Endothelial cell of umbilical vein (primary cell): ENCODE results near the gene ETV6. TPM values are rescaled to one million over a fixed set of nuclear protein-coding genes. Genes with fewer than 3 reads are reported as not detected.

ENCODE experiments used
- BruUV-seq: library from RNA; stranded (reverse); fragments of 400-500 nt; replicated peaks from 2 replicates; lab custom pipeline; 2021; lab: Mats Ljungman, UMichigan
- CTCF ChIA-PET: fragments of 300-600, 350-600 bp; sonication (Branson Sonifier 250); formaldehyde crosslinking; loops from one replicate; lab custom pipeline; 2021; ENCODE audit warnings: antibody characterized with exemption, inconsistent platforms; lab: Charles Lee
- POLR2A ChIA-PET: fragments of 300-600, 350-600 bp; sonication (Branson Sonifier 250); formaldehyde crosslinking; loops from one replicate; lab custom pipeline; 2021; ENCODE audit warnings: antibody characterized with exemption, inconsistent platforms; lab: Charles Lee
- DNase-seq: peaks from one replicate; pipeline ENCODE4 v3.0.0-alpha.2; 2011; ENCODE audit warnings: low read depth, low spot score
- FAIRE-seq: peaks from 2 replicates; lab custom pipeline; 2011; peaks lifted over from hg19 to GRCh38; lab: Jason Lieb, UNC
- H2AFZ ChIP-seq: 2 replicates; pipeline ENCODE4 v1.6.0; 2012; ENCODE audit warnings: low read depth, low read length, control low read depth, inconsistent platforms
- H3K27ac ChIP-seq: 2 replicates; pipeline ENCODE4 v1.5.1; 2011; ENCODE audit warnings: low read depth, mild to moderate bottlenecking, control low read depth, low read length, moderate library complexity; ENCODE audit not compliant: insufficient read depth
- H3K27me3 ChIP-seq, 2 experiments: 2 replicates each; pipeline versions ENCODE4 v1.6.0 to v1.6.1; 2011; ENCODE audit warnings: low read length in 2 of 2, mixed read lengths in 1 of 2; ENCODE audit not compliant: control insufficient read depth in 2 of 2, insufficient read depth in 2 of 2
- H3K36me3 ChIP-seq, 2 experiments: 2 replicates in 1 of 2; 3 replicates in 1 of 2; pipeline ENCODE4 v1.5.1; 2011; ENCODE audit warnings: low read length in 2 of 2, mild to moderate bottlenecking in 1 of 2, moderate library complexity in 1 of 2; ENCODE audit not compliant: control insufficient read depth in 2 of 2, insufficient read depth in 2 of 2; ENCODE audit errors: extremely low read depth in 1 of 2
- H3K4me1 ChIP-seq: 3 replicates; pipeline ENCODE4 v1.5.1; 2011; ENCODE audit warnings: mild to moderate bottlenecking, low read length; ENCODE audit not compliant: control insufficient read depth, insufficient read depth; ENCODE audit errors: extremely low read depth
- H3K4me2 ChIP-seq: 2 replicates; pipeline ENCODE4 v1.6.1; 2011; ENCODE audit warnings: low read length, control low read depth, mixed read lengths; ENCODE audit not compliant: insufficient read depth
- H3K4me3 ChIP-seq, 3 experiments: fragments of 200-600 bp in 1 of 3; sonication (generic), shearing (Covaris generic) in 1 of 3; replicated peaks in 1 of 3; 2 replicates each; pipeline ENCODE4 v1.5.1; 2011 to 2016; ENCODE audit warnings: control low read depth in 3 of 3, low read length in 3 of 3, mild to moderate bottlenecking in 2 of 3, inconsistent platforms in 1 of 3, low read depth in 1 of 3, moderate library complexity in 1 of 3; ENCODE audit not compliant: insufficient read depth in 1 of 3
- H3K79me2 ChIP-seq: 2 replicates; pipeline ENCODE4 v1.6.0; 2012; ENCODE audit warnings: low read length, inconsistent platforms; ENCODE audit not compliant: control insufficient read depth, insufficient read depth
- H3K9ac ChIP-seq: replicated peaks from 2 replicates; pipeline ENCODE3; 2011; ENCODE audit warnings: low read length, control low read depth; ENCODE audit not compliant: insufficient read depth; ENCODE audit errors: extremely low read depth
- H3K9me1 ChIP-seq: replicated peaks from 3 replicates; pipeline ENCODE4 v1.6.0; 2011; ENCODE audit warnings: mild to moderate bottlenecking, low read length; ENCODE audit not compliant: control insufficient read depth, insufficient read depth; ENCODE audit errors: extremely low read depth
- H3K9me3 ChIP-seq: replicated peaks from 2 replicates; pipeline ENCODE4 v1.5.1; 2012; ENCODE audit warnings: low read length, inconsistent platforms; ENCODE audit not compliant: control insufficient read depth, insufficient read depth
- H4K20me1 ChIP-seq: replicated peaks from 2 replicates; pipeline ENCODE3; 2011; ENCODE audit warnings: mild to moderate bottlenecking, low read length; ENCODE audit not compliant: control insufficient read depth, insufficient read depth; ENCODE audit errors: extremely low read depth
- POLR2A ChIP-seq: IDR thresholded peaks from 2 replicates; pipeline ENCODE4 v1.6.1; 2012; ENCODE audit warnings: low read depth, mild to moderate bottlenecking, control low read depth, low read length
- POLR2AphosphoS5 ChIP-seq: IDR thresholded peaks from 2 replicates; pipeline ENCODE4 v1.6.1; 2012; ENCODE audit warnings: low read depth, mild to moderate bottlenecking, control low read depth, low read length, moderate library complexity; ENCODE audit not compliant: insufficient read depth
- dilution Hi-C: fragments of 300-500 bp; cut with MboI; formaldehyde crosslinking; loops from one replicate; pipeline ENCODE4 v1.15.0; 2019; ENCODE audit warnings: low sequenced_read_pairs; ENCODE audit not compliant: extremely low pct_ligation_motif_present
- intact Hi-C: fragments of 100-400 bp; cut with micrococcal nuclease; formaldehyde crosslinking; loops from one replicate; pipeline ENCODE4 v1.10.0; 2022
- polyA plus RNA-seq, 4 experiments: library from polyadenylated mRNA; depleted of rRNA in 3 of 4; stranded (reverse) in 3 of 4; unstranded in 1 of 4; fragments of >200 nt; gene quantifications; 2 replicates each; pipeline versions ENCODE4 v1.2.1 to v1.2.3, GENCODE V29; 2011 to 2012; ENCODE audit warnings: missing spikeins in 1 of 4
- total RNA-seq: library from RNA; stranded (reverse); gene quantifications from 2 replicates; pipeline ENCODE4 v1.2.3, GENCODE V29; 2021
- TF ChIP-seq, protein P1 (sequence below), 2 donors: IDR thresholded peaks; 1 replicate in 1 of 2; 2 replicates in 1 of 2; pipeline ENCODE4 v1.5.1; 2011; ENCODE audit warnings: low read length in 2 of 2, mild to moderate bottlenecking in 2 of 2, moderate library complexity in 2 of 2, control low read depth in 1 of 2, inconsistent platforms in 1 of 2, low read depth in 1 of 2; ENCODE audit not compliant: insufficient read depth in 1 of 2; ENCODE audit errors: extremely low read depth in 1 of 2

The ETV6 gene
- total and polyA plus RNA-seq, 2 donors (not counting 3 experiments of a cell fraction or from before 2014, with no cell fraction given), result 15.9 to 57.1 TPM

DNA sequence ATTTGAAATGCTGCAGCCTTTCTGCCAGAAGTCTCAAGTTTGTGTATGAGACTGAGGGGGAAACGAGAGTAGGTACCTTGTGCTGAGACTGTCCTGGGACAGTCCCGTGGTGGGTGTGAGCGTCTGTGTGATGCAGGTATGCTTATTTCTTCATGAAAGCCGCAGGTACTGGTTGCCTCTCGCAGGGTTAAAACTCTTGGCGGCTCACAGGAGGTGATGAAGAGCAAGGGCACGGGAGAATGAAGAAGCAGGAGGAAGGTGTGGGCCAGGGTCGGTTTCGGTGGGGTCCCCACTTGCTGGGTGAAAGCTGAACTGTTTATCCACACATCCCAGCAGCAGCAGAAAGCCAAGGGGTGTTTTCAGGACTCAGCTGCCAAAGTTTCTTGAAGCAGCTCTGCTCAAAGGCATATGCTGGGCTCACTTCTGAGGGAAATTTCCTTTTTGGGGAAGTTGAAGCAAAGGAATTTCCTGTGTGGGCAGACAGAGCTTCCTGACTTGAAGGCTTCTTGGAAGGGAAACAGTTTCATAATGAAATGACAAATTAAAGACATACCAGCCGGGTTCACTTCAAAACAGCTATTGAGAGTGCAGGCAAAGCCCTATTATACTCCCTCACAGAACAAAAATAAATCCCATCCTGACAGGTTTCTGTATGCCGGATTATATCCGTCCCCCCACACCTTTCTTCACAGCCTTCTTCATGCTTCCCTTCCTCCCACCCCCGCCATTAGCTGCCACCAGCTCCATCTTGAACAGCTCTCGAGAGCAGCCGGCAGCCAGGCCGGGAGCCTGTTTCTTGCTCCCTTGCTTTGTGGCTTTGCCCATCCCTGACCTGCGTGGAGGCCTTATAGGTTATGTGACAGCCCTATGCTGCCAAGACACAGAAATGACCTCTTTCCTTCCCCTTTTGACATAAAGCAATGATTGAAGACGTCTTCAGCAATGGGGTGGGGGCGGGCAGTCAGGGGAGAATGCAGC, 116.6 kb downstream of the ETV6 start:
- DNase-seq (peak; percentile 78), FAIRE-seq (peak; percentile 78)
- H3K9ac ChIP-seq, result peak overlapping the region; percentile 33
- ChIA-PET POLR2A (interaction anchor here (0.6 to 1.1 kb wide), 5 partner anchors 10 to 32 kb away, joined by 3 to 5 read pairs (median 3); no protein-coding TSS in a partner anchor), CTCF (interaction anchor here (0.6 to 2.1 kb wide), 17 partner anchors 18 to 267 kb away, joined by 3 to 14 read pairs (median 4); no protein-coding TSS in a partner anchor)
- intact Hi-C loops, result loop anchor here (1.0 to 5.0 kb wide), 8 partner anchors 33 to 184 kb away; partner anchors contain the start of gene ETV6
- H3K36me3 ChIP-seq, result no peaks in the 10 kb centered on the region
- dilution Hi-C loops, result no loop called here
- TF ChIP-seq POLR2A (peak; percentile 53), POLR2AphosphoS5 (peak; percentile 60)
- TF ChIP-seq, protein P1, sequence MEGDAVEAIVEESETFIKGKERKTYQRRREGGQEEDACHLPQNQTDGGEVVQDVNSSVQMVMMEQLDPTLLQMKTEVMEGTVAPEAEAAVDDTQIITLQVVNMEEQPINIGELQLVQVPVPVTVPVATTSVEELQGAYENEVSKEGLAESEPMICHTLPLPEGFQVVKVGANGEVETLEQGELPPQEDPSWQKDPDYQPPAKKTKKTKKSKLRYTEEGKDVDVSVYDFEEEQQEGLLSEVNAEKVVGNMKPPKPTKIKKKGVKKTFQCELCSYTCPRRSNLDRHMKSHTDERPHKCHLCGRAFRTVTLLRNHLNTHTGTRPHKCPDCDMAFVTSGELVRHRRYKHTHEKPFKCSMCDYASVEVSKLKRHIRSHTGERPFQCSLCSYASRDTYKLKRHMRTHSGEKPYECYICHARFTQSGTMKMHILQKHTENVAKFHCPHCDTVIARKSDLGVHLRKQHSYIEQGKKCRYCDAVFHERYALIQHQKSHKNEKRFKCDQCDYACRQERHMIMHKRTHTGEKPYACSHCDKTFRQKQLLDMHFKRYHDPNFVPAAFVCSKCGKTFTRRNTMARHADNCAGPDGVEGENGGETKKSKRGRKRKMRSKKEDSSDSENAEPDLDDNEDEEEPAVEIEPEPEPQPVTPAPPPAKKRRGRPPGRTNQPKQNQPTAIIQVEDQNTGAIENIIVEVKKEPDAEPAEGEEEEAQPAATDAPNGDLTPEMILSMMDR (IDR thresholded peaks at IDR 0.05; ENCODE audit: extremely low read depth in 1 of 2, insufficient read depth in 1 of 2, low read depth in 1 of 2, low read length in 2 of 2), result no peak
- no peaks in the 10 kb centered on the region for H3K9me1 ChIP-seq
- H4K20me1 ChIP-seq, result no peaks in the 10 kb centered on the region
- H3K79me2 ChIP-seq, result peaks cover 34% of the 10 kb centered on the region
- H3K4me2 ChIP-seq, result peak overlapping the region; percentile 30
- BruUV-seq, result TSS peak; percentile 79
- H3K27me3 ChIP-seq, result no peaks in the 10 kb centered on the region
- H3K4me3 ChIP-seq, result no peak overlapping the region
- H3K27ac ChIP-seq, result peak overlapping the region; percentile 85
- H3K4me1 ChIP-seq, result peaks cover 41% of the 10 kb centered on the region
- H2AFZ ChIP-seq, result peak overlapping the region; percentile 29
- no peaks in the 10 kb centered on the region for H3K9me3 ChIP-seq
